ES-I3 (cell line): ENCODE data around the gene ACSBG1.
A peak's percentile ranks its signal among the peaks of the same experiment; 100 is the strongest.

Experiments
- H3K36me3 ChIP-seq: 2 replicates; pipeline ENCODE4 v1.6.1; 2013; ENCODE audit warnings: mild to moderate bottlenecking, low read length, control low read depth, moderate library complexity; ENCODE audit not compliant: insufficient read depth
- H3K4me1 ChIP-seq: 2 replicates; pipeline ENCODE4 v1.6.1; 2013; ENCODE audit warnings: mild to moderate bottlenecking, control low read depth, low read length; ENCODE audit not compliant: insufficient read depth
- H3K9ac ChIP-seq: 2 replicates; pipeline ENCODE4 v1.6.1; 2013; ENCODE audit warnings: low read depth, mild to moderate bottlenecking, low read length, moderate library complexity
- H3K9me3 ChIP-seq: 2 replicates; pipeline ENCODE4 v1.6.1; 2013; ENCODE audit warnings: mild to moderate bottlenecking, low read length, moderate library complexity; ENCODE audit not compliant: control insufficient read depth, insufficient read depth

ACSBG1 gene, protein sequence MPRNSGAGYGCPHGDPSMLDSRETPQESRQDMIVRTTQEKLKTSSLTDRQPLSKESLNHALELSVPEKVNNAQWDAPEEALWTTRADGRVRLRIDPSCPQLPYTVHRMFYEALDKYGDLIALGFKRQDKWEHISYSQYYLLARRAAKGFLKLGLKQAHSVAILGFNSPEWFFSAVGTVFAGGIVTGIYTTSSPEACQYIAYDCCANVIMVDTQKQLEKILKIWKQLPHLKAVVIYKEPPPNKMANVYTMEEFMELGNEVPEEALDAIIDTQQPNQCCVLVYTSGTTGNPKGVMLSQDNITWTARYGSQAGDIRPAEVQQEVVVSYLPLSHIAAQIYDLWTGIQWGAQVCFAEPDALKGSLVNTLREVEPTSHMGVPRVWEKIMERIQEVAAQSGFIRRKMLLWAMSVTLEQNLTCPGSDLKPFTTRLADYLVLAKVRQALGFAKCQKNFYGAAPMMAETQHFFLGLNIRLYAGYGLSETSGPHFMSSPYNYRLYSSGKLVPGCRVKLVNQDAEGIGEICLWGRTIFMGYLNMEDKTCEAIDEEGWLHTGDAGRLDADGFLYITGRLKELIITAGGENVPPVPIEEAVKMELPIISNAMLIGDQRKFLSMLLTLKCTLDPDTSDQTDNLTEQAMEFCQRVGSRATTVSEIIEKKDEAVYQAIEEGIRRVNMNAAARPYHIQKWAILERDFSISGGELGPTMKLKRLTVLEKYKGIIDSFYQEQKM

DNA sequence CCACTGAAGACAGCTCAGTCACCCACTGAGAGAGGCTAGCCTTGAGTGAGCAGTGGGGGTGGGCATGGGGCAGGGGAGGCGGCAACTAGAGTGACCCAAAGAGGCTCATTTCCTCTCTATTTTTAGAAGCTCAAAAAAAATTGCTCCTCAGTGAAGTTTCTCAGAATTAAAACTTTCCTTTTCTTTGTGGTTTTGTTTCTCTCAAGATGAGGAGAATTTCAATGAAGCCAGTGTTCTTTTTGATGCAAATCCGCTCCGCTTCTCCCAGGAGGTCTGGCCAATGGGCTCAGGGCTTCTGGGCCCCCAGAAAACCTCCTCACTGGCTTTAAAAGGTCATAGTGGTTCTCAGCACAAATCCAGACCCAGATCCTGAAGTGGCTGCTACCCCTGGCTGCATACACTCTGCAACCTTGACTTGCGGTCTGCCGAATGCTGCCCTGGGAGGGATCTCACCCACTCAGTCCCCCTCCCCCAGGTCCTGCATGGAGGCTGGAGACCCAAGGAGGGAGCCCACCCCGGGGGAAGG lies at the start of gene ACSBG1:
Gene ACSBG1 (minus strand): TSS at position 51 of the 526 bp plus-strand sequence. CDS start 64 bp downstream, outside the sequence.
- Histone ChIP-seq H3K36me3 (no peaks in the 10 kb centered on the region), H3K9me3 (no peaks in the 10 kb centered on the region), H3K9ac (no peak within 1 kb of the TSS), H3K4me1 (peaks cover 12% of the 10 kb centered on the region)

DNA sequence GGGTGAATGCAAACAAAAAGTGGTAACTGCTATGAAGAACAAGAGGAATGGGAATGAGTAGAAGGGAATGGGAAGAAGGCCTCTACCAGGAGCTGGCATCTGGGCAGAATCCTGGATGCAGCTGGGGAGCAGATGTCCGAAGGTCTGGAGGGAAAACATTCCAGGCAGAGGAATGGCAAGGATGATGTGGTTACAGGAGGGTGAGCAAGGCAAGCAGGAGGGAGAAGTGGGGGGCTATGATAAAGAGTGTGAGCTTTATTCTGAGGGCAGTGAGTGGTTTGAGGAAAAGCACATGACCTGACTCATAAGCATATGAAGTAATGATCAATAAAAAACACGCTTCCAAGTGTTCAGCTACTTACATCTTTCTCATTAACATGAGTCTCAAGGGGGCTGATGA lies 48.0 kb upstream of the ACSBG1 start:
- no peak overlapping the region for H3K9ac ChIP-seq
- no peaks in the 10 kb centered on the region for H3K4me1 ChIP-seq
- H3K36me3 ChIP-seq = peaks cover 12% of the 10 kb centered on the region
- no peaks in the 10 kb centered on the region for H3K9me3 ChIP-seq

DNA sequence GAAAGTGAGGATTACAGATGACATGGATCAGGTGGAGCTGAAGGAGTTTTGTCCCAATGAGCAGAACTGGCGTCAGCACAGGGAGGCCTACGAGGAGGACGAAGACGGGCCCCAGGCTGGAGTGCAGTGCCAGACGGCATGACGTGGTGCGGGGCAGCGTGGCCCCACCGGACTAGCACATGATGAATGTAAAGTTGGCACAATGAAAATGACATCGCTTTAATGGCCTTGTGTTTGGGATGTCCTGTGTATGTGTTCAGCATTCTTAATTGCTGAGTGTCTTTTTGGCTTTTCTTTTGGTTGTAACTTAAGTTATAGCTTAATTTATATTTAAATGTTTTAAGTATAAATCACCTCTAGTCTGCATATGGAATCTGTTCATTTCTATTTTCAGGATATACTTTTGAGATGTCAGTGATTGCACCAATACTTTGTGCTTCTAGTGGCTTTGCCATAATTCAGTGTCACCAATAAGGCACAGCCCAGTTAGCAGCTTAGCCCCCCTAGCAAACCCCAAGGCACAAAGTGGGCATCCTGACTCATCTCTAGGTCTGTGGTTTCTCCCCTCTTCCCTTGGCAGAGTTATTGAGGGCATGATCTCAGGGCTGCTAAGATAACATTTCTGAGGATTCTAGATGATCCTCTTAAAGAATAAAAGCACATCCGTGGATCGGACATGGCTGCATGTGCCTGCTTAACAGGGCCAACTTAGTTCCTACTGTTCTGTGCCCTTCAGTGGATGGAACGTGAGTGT lies 46.1 kb upstream of the ACSBG1 start:
- peaks cover 5% of the 10 kb centered on the region for H3K36me3 ChIP-seq
- H3K4me1 ChIP-seq = no peaks in the 10 kb centered on the region; the same call in 1 of the 2 replicates
- no peaks in the 10 kb centered on the region for H3K9me3 ChIP-seq
- no peak overlapping the region for H3K9ac ChIP-seq

DNA sequence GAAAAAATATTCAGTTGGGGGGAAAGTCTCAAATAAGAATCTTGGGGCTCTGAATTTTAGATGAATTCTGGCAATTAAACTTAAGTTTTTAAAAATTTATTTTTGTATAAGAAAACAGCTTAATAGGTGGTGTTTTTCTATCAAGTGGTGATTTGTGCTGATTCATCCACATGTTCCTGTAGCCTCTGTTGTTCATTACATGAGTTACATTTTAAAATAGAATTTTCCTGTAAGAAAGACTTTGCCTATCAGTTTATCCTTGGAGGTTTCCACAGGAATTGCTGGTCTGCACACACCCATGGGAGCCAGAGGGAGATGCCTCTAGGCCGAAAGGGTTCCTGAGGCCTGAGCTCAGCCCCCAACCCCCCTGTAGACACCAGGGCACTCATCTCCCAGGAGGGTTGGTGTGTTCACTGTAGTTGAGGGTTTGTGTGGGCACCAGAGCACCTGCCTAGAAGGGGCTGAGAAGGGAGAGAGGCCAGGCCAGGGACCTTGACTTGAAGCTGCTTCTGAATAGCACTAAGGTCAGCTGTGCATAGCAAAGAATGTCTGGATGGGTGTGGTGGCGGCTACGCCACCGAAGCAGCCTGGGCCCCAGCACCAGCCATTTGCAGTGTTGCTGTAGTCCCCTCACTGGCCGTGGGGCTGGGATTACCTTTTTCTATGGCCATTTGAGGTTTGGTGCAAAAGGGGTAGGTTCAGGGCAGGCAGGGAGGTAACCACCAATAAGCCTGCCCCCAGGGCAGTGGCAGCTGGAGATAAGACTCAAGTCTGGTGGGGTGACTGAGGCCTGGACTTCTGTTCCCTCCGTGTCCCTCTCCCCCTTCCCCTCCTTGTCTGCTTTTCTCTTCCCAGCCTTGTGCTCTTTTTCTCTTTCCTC lies 41.9 kb upstream of the ACSBG1 start:
- H3K9me3 ChIP-seq = no peaks in the 10 kb centered on the region
- H3K9ac ChIP-seq = no peak overlapping the region
- H3K4me1 ChIP-seq = no peaks in the 10 kb centered on the region; the same call in 1 of the 2 replicates
- H3K36me3 ChIP-seq = no peaks in the 10 kb centered on the region; the same call in 1 of the 2 replicates

DNA sequence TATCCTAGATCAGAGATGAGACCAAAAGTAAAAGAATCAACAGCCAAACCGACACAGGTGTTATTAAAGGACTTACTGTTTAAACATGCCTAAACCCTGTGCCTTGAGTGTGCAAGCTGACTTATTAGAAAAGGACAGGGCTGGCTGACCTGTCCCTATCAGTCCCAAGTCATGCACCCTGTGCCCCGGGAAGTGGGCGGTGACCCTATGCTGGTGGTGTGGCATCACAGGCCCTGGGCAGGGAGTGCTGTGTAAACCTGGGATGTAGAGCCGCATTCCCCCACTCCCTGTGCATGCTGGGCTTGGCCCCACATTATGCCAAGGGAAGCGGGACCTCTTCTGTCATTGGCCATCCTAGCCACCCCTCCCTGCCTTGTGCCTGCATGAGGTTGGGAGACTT lies 40.6 kb upstream of the ACSBG1 start:
- Histone ChIP-seq H3K36me3 (no peaks in the 10 kb centered on the region; the same call in 1 of the 2 replicates), H3K4me1 (no peaks in the 10 kb centered on the region; the same call in 1 of the 2 replicates), H3K9me3 (no peaks in the 10 kb centered on the region), H3K9ac (no peak overlapping the region)

DNA sequence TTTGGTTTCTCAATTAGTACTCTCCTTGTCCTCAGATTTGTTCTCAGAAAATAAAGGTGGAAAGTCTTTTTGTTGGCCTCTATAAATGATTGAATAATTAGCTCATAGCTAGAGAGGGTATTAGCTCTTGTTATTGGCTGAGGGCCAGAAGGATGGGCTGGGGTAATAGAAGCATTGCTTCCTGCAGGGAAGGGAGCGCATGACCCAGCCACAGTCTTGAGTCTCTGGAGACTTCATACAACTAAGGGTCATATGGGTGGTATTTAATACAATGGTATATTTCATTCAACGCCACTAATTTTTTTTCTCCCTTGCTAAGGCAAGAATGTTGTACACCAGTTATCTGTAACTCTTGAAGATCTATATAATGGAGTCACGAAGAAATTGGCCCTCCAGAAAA lies 38.4 kb upstream of the ACSBG1 start:
- Histone ChIP-seq H3K9ac (no peak overlapping the region), H3K36me3 (no peaks in the 10 kb centered on the region; the same call in 1 of the 2 replicates), H3K9me3 (no peaks in the 10 kb centered on the region), H3K4me1 (no peaks in the 10 kb centered on the region; the same call in 1 of the 2 replicates)

DNA sequence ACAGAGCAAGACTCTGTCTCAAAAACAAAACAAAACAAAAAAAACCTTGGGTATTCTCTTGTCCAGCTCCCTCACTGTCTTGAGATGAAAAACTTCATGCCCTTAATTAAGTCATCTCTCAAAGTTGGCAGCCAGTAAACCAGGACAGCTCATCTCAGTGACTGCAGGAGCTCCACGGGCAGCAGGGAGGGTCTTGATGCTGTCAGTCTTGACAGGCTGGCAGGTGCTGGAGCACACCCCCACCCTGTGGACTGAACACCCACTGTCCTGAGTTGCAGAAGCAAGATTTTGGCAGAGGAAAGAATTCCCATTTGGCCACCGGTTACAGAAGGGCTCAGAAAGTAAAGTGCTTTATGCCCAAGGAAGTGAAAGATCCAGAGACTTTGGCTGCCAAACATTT lies 38.0 kb upstream of the ACSBG1 start:
- H3K36me3 ChIP-seq = no peaks in the 10 kb centered on the region
- no peaks in the 10 kb centered on the region; the same call in 1 of the 2 replicates for H3K4me1 ChIP-seq
- H3K9ac ChIP-seq = no peak overlapping the region
- no peaks in the 10 kb centered on the region for H3K9me3 ChIP-seq

DNA sequence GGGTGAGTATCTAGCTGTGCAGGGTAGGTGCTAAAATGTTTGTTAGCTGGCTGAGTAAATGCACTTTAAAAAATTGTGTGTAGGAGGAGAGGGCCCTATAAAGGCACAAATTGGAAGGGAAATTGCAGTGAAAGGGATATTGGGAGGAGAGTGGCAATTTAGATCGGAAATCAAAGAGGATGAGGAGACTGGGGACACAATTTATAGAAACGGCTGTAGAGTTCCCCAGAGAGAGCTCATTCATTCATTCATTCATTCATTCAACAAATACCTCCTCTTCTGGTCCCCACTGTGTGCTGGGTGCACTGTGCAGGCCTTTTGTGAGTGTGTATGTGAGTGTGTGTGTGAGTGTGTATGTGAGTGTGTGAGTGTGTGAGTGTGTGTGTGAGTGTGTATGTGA lies 32.4 kb upstream of the ACSBG1 start:
- Histone ChIP-seq H3K4me1 (no peaks in the 10 kb centered on the region; the same call in 1 of the 2 replicates), H3K9me3 (no peaks in the 10 kb centered on the region), H3K9ac (no peak overlapping the region)

DNA sequence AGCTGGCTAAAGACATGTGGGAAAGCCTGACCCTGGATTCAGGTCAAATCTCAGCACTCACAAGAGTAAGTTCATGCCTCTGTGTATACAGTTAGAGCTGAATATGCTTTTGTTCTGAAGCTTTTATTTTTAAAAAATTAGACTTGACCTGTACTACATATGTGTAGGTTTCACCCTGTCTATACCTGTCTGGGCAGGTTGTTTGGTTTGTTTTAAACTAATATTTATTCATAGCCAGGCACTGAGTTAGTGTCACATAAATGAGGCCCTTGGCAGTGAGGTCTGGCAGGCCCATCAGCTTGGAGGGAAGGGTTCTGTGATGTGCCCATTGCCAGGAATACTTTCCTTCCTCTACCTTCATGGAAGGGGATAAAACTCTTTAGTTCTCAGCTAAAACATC lies 31.9 kb upstream of the ACSBG1 start:
- no peaks in the 10 kb centered on the region for H3K9me3 ChIP-seq
- no peaks in the 10 kb centered on the region for H3K36me3 ChIP-seq
- no peak overlapping the region for H3K9ac ChIP-seq
- H3K4me1 ChIP-seq = no peaks in the 10 kb centered on the region; the same call in 1 of the 2 replicates

More for the DNA sequence above, 32.4 kb upstream of the ACSBG1 start:
- H3K36me3 ChIP-seq = no peaks in the 10 kb centered on the region

DNA sequence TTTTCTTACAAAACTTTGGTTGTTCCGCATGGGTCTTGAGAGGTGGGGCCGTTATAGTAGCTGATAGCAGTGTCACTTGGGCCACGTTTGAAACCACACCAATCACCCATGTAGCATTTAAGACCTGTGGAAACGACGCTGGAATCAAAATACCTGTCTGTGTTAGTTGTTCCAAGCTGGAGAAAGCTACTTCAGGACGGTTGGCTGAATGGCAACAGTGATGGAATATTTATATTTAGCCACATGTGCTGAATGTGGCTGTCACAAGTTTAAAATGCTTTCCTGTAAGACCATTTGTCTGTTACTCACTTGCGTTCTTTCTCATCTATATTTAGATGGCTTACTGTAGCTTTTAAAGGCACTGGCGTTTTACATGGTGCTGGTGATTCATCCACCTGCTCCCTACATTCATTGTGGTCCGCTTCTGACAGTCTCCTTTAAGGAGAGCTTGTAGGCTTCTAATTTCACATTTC lies 31.4 kb upstream of the ACSBG1 start:
- Histone ChIP-seq H3K36me3 (no peaks in the 10 kb centered on the region), H3K9me3 (no peaks in the 10 kb centered on the region), H3K4me1 (no peaks in the 10 kb centered on the region; the same call in 1 of the 2 replicates), H3K9ac (no peak overlapping the region)

DNA sequence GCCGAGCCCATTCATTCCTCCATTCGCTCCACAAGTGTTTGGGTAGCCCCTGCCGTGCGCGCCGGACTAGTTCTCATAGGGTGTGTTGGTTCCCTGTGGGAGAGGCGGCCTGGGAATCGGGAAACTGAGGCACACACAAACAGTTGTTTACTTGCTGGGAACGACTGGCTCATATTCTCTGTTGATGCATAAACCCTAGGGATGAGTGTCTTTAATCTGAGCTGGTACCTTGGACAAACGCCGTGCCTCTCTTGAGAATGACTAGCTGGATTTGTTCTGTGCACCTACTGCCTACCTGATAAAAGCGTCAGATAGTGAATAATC lies 30.7 kb upstream of the ACSBG1 start:
- no peaks in the 10 kb centered on the region for H3K9me3 ChIP-seq
- peak overlapping the region; percentile 58; the same call in 1 of the 2 replicates for H3K9ac ChIP-seq
- H3K36me3 ChIP-seq = no peaks in the 10 kb centered on the region
- H3K4me1 ChIP-seq = no peaks in the 10 kb centered on the region; the same call in 1 of the 2 replicates

DNA sequence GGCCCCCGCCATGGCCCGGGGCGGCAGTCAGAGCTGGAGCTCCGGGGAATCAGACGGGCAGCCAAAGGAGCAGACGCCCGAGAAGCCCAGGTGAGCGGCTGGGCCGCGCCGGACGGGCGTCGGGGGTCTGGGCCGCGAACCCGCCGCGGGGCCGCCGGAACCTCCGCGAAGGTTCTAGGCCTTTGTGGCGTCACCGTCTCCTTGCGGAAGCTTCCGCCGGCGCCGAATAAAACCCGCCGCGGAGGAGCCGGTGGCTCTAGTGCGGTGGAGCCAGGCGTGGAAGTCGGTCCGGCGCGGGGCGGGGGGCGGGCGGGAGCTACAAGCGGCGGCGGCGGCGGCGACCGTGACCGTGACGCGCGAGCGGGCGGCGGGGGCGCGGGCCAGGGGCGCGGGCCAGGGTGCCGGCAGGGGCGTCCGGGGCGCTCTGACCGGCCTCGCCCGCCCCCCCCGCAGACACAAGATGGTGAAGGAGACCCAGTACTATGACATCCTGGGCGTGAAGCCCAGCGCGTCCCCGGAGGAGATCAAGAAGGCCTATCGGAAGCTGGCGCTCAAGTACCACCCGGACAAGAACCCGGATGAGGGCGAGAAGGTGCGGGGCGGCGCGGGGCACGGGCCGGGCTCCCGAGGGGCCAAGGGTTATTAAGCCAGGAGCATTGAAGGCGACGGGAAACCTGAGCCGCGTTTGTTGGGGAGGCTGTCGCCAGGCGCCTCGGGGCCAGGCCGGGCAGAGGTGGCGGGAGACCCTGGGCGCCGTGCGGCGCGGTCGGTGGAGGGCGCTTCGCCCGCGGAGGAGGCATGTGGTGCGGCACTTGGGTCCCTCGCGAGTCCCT lies 30.2 kb upstream of the ACSBG1 start, which contains the start of gene DNAJA4:
Gene DNAJA4 (plus strand): TSS at position 259 of the 833 bp plus-strand sequence. CDS start 202 bp downstream, at position 461.
- Histone ChIP-seq H3K4me1 (no peaks in the 10 kb centered on the region; the same call in 1 of the 2 replicates), H3K36me3 (no peaks in the 10 kb centered on the region), H3K9ac (peak within 1 kb of the TSS; percentile 58; the same call in 1 of the 2 replicates), H3K9me3 (no peaks in the 10 kb centered on the region)
